Left ventricle myocardium inferior (tissue), 1 donor: Measurements from ENCODE around the gene FABP1. TPM values are rescaled to one million over a fixed set of nuclear protein-coding genes. Genes with fewer than 3 reads are reported as not detected.

Source experiments
- DNase-seq: peaks from one replicate; pipeline ENCODE4 v3.0.0-alpha.2; 2020
- H3K27ac ChIP-seq: fragments of 200-600 bp; replicated peaks from 2 replicates; pipeline ENCODE4 v1.8.0; 2021
- H3K27me3 ChIP-seq: fragments of 200-600 bp; 2 replicates; pipeline ENCODE4 v1.8.0; 2021; ENCODE audit warnings: low read depth
- H3K36me3 ChIP-seq: fragments of 200-600 bp; 2 replicates; pipeline ENCODE4 v1.8.0; 2021
- H3K4me1 ChIP-seq: fragments of 200-600 bp; 2 replicates; pipeline ENCODE4 v1.8.0; 2021
- H3K4me3 ChIP-seq: fragments of 200-600 bp; 2 replicates; pipeline ENCODE4 v1.8.0; 2021; ENCODE audit warnings: mild to moderate bottlenecking, moderate library complexity
- H3K9me3 ChIP-seq: fragments of 200-600 bp; replicated peaks from 2 replicates; pipeline ENCODE4 v1.8.0; 2021
- intact Hi-C: fragments of 100-400 bp; cut with micrococcal nuclease; formaldehyde crosslinking; loops from one replicate; pipeline ENCODE4 v1.11.0; 2022
- microRNA-seq: library from miRNA; unstranded; fragments of <30 nt; microRNA quantifications from one replicate; pipeline ENCODE4 v1.2.0, GENCODE V29; 2020
- total RNA-seq: library from RNA; stranded (reverse); fragmentation: NEBNext Ultra II Directional; extraction: Animal tissue kit (Norgen Biotek cat#: 25700); gene quantifications from one replicate; pipeline ENCODE4 v1.2.1, GENCODE V29; 2021
- TF ChIP-seq, protein P1 (sequence below): fragments of 200-600 bp; IDR thresholded peaks from 2 replicates; pipeline ENCODE4 v1.8.0; 2021; ENCODE audit warnings: antibody characterized with exemption, mild to moderate bottlenecking, borderline replicate concordance
- donor health status: DM: no; HTN: yes; CAD: no; lungs with severe emphysema.

FABP1 gene
- total RNA-seq, 1 donor from 2014 or later: not detected

DNA sequence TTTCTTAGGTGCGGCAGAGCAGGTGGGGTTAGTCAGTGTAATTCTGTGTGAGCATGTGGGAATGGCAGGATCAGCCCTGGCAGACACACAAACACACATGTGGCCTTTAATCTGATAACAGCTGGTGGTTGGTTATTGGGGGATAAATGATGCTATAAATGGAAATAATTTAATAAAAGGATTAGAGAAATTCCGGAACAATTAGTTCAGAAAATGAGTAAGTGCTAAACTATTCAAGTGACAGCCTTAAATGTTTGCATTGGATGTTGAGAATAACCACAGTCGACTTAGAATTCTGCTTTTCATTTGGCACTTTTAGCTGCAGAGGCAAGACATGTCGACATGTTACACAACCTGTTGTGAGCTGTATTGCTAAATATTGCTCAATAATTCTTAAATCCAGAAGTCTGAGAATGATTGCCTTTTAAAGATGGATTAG is 53.0 kb downstream of the FABP1 start:
- H3K27ac ChIP-seq: peak overlapping the region; percentile 90
- DNase-seq: no peak
- H3K4me3 ChIP-seq: peak overlapping the region; percentile 29
- TF ChIP-seq, protein P1, sequence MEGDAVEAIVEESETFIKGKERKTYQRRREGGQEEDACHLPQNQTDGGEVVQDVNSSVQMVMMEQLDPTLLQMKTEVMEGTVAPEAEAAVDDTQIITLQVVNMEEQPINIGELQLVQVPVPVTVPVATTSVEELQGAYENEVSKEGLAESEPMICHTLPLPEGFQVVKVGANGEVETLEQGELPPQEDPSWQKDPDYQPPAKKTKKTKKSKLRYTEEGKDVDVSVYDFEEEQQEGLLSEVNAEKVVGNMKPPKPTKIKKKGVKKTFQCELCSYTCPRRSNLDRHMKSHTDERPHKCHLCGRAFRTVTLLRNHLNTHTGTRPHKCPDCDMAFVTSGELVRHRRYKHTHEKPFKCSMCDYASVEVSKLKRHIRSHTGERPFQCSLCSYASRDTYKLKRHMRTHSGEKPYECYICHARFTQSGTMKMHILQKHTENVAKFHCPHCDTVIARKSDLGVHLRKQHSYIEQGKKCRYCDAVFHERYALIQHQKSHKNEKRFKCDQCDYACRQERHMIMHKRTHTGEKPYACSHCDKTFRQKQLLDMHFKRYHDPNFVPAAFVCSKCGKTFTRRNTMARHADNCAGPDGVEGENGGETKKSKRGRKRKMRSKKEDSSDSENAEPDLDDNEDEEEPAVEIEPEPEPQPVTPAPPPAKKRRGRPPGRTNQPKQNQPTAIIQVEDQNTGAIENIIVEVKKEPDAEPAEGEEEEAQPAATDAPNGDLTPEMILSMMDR: no peak
- no peaks in the 10 kb centered on the region for H3K36me3 ChIP-seq
- no peaks in the 10 kb centered on the region for H3K27me3 ChIP-seq
- intact Hi-C loops: no loop called here
- peaks cover 49% of the 10 kb centered on the region for H3K4me1 ChIP-seq
- H3K9me3 ChIP-seq: no peaks in the 10 kb centered on the region

DNA sequence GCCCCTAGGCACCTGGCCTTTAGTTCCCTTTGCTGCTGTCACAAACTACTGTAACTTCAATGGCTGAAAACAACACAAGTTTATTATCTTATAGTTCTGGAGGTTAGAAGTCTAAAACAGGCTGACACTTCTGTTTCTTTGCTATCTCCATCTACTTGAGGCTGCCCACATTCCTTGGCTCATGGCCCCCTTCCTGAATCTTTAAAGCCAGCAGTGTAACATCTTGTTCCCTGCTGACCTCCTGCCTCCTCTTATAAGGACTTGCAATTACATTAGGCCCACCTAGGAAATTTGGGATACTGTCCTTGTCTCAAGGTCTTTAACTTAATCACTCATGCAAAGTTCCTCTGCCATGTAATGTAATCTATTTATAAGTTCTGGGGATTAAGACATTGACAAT is 53.7 kb downstream of the FABP1 start:
- peak overlapping the region; percentile 90 for H3K27ac ChIP-seq
- DNase-seq: no peak
- TF ChIP-seq, protein P1: no peak
- H3K4me3 ChIP-seq: peak overlapping the region; percentile 29
- intact Hi-C loops: no loop called here
- no peaks in the 10 kb centered on the region for H3K36me3 ChIP-seq
- H3K4me1 ChIP-seq: peaks cover 42% of the 10 kb centered on the region
- no peaks in the 10 kb centered on the region for H3K9me3 ChIP-seq
- peaks cover 2% of the 10 kb centered on the region for H3K27me3 ChIP-seq

Small RNA genes within 50 kb of the gene (microRNA-seq; reads per million reads assigned to microRNA genes)
- gene MIR4780: not detected

Other genes starting within 250 kb of the FABP1 start
- gene RNU2-63P, start 111.5 kb downstream of the FABP1 start, total RNA-seq: not detected
- gene KRCC1, start 72.3 kb downstream of the FABP1 start, total RNA-seq: 21.2 TPM
- gene SMYD1, start 60.2 kb downstream of the FABP1 start, total RNA-seq: 389 TPM
- gene THNSL2, start 42.3 kb upstream of the FABP1 start, total RNA-seq: 36.4 TPM